NCI-H2081 treated with DMSO at 0.1 percent for 48 hours (cell line): ENCODE measurements around the gene WNT9A.
"Not testable (repeated sequence)": the region's sequence is repeated elsewhere in the genome, so short reads cannot be mapped to it uniquely, and the experiment has no call there.

ENCODE experiments used
- DNase-seq: peaks from one replicate; lab custom pipeline; 2025; lab: John Stamatoyannopoulos, UW

WNT9A gene

DNA sequence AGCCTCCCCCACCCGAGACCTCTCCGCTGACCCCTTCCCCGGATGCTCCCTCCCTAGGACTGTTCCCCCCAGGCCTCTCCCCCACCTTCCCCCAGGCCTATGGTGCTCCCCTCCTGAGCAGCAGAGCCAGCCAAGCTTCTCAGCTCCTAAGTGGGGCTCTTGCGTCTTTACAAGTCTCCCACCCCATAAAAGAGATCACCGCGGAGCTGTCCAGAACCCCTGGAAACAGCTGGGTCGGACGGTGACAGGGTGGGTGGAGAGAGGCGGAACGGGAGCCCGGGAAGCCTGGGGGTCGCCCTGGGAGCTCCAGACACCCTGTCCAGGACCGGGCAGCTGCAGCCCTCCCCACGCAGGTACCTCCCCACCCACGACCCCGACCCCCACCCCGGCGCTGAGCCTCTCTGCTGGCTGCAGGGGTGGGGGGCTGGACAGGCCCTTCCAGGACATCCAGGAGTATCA lies 61.2 kb downstream of the WNT9A start:
- no peak for DNase-seq

DNA sequence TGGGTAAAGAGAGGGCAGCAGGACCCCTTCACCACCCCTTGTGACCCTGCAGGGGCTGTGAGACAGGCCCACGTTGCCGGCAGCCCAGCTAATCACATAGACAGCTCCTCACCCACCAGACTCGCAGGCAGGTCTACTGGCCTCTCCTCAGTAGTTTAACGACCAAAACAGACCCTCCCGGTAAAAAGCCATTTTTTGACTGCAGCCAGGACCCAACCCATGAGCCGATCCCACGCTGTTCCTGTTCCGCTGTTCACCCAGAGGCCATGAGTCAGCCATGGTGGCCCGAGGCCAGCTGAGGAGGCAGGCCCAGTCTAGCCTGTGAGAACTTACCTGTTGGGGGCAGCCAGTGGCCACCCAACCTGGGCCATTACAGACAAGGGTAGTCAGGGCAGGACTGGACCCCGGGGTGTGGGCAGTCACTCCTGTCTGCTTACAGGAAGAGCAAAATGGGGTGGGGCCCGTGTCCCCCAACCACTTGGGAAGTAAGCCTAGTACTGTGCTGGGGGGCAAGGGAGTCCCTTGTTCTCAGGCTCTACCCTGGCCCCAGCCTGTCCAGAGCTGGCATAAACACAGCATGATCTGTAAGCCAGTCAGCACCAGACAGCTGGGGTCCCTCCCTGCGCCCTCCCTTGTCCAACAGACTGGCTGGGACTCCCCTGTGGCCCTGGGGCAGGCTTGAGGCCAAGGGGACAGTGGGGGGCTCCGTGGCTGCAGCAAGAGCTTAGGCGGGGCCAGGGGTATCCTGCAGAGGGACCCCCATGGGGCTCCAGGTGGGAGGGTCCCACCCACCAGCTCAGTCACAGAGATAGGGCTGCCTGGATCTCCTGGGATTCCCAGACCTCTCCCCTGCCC lies 61.9 kb downstream of the WNT9A start:
- no peak for DNase-seq

DNA sequence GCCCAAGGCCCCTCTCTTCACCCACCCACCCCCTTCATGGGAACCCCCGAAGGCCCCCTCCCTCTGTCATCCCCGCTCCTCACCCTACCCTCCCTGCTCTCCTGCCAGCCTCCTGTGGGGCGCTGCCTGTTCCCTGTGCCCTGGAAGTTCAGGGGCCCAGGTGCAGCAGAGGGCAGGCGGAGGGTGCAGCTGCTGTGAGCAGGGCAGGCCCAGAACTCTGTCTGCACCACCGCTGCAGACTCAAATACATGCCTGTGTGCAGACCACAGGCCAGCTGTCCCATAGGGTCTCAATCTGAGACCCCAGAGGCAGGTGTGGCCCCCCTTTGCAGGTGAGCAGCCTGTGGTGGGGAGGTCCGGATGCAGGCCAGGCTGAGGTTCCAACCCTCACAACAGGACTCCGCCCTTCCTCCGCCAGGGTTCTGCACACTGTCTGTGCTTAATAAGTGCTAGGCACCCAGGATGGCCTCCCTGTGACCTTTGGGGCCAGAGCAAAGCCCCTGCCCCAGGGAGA lies 62.5 kb downstream of the WNT9A start:
- DNase-seq, result no peak

DNA sequence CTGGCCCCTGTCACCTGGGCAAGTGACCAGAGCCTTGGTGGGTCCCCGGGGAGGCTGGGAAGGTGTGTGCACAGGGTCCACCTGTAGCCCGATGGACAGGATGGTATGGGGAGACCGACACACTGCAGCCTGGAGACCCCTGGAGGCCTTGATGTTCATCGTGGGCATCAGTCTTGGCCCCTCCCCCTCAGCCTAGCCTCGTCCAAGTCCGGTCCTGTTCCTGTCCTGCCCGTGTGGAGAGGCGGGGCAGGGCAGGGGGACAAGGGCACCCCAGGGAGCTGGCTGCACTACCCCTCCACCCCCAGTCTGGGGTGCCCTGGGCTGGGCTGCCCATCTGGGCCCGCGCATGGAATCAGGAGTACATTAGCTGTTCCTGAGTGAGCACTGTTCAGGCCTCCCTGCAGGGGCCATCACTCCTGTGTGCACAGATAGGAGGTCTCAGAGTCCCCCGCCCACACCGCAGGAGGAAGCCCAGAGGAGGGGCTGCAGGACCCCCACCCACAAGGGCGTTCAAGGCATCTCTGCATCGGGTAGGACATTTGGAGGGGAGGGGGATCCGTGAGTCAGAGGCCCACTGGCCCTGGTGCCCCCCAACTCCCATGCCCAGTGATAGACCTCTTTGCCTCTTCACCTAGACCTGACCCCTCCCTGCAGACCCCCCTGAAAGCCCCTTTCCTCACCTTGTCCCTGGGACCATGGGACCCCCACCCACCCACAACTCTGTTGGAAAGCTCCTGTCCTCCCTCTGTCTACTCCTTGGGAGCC lies 63.2 kb downstream of the WNT9A start:
- DNase-seq, result no peak

DNA sequence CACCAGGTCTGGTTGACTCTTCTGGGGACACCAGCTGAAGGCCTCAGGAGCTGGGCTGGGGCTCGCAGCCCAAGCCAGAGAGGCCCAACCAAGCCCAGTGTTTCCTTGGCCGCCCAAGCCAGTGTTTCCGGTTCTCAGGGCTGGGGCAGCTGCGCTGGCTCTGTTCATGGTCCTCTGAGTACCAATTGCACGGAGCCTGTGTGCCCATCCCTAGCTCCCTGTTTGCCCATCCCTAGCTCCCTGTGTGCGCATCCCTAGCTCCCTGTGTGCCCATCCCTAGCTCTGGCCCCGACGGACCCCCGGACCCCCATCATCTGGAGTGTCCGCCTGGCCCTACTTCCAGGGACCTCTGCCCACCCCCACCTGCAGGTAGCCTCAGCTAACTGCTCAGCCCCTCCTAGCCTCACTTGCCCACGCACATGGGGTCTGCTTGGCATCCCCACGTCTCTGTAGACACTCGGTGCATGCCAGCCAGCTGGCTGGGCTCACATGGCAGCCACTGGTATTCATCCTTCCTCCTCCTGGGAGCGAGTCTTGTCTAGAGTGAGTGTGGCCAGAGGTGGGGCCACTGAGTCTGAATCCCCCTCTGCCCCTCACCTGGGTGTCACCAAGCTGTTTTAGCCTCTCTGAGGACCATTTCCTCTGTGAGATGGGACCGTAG lies 64.0 kb downstream of the WNT9A start:
- no peak for DNase-seq

DNA sequence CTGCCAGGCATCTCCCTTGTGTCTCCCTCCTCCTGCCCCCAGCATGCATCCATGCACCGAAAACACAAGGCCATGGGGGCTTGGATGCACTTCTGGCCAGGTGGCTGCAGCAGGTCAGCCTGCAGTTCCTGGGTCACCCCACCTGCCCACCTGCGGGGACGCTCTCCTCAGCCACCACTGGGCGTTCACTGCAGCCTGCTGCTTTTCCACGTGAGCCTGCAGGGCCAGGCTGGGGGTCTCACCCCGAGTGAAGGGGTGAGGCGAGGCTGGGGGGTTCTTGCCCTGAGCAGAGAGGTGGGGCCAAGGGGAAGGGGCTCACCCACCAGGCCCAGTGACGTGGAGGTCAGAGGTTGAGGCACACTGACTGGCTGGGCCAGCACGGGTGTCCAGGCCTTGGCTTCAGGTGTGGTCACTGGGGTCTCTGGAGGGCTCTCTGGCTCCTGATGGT lies 64.6 kb downstream of the WNT9A start:
- no peak for DNase-seq

DNA sequence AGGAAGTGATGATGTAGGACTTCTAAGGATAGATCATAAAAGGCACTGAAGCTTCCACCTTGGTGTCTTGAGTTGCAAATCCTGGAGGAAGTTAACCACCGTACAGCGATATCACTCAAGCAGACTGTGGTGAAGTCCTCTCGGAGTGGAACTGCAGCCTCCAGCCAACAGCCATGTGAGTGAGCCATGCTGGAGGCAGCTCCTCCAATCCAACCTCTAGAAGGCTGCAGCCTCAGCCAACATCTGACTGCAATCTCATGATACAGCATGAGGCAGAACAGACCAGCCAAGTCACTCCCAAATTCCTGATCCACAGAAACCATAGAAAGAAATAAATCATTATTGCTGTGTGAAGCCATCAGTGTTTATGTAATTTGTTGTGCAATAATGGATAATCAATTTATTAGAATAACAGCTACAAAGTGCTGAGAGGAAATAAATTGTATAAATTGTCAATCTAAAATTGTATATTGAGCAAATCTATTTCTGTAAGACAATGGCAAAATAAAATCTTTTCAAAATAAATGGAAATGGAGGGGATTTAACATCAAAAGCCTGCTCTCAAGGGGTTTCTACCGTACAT lies 67.3 kb downstream of the WNT9A start:
- DNase-seq, result no peak

DNA sequence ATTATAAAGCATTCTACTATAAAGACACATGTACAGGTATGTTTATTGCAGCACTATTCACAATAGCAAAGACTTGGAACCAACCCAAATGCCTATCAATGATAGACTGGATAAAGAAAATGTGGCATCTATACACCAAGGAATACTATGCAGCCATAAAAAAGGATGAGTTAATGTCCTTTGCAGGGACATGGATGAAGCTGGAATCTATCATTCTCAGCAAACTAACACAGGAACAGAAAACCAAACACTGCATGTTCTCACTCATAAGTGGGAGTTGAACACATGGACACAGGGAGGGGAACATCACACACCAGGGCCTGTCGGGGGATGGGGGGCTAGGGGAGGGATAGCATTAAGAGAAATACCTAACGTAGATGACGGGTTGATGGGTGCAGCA lies 69.9 kb downstream of the WNT9A start:
- not testable (repeated sequence) for DNase-seq

DNA sequence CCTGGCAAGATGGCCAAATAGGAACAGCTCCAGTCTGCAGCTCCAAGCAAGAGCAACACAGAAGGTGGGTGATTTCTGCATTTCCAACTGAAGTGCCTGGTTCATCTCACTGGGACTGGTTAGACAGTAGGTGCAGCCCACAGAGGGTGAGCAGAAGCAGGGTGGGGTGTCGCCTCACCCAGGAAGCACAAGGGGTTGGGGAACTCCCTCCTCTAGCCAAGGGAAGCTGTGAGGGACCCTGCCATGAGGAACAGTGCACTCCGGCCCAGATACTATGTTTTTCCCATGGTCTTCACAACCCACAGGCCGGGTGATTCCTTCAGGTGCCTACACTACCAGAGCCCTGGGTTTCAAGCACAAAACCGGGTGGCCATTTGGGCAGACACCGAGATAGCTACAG lies 75.8 kb downstream of the WNT9A start:
- DNase-seq, result not testable (repeated sequence)

DNA sequence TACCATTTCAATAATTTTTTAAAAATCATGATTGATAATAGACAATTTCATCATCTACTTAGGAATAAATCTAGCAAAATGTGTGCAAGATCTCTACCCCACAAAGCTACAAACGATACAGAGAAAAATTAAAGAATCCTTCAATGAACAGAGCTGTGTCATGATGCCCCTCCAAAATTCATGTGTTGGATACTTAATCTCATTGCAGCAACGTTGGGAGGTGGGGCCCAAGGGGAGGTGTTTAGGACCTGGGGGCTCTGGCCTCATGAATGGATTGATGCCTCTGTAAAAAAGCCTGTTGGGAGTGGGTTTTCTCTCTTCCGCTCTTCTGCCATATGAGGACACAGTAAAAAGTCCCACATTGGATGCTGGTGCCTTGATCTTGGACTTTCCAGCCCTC lies 77.4 kb downstream of the WNT9A start:
- no peak for DNase-seq

DNA sequence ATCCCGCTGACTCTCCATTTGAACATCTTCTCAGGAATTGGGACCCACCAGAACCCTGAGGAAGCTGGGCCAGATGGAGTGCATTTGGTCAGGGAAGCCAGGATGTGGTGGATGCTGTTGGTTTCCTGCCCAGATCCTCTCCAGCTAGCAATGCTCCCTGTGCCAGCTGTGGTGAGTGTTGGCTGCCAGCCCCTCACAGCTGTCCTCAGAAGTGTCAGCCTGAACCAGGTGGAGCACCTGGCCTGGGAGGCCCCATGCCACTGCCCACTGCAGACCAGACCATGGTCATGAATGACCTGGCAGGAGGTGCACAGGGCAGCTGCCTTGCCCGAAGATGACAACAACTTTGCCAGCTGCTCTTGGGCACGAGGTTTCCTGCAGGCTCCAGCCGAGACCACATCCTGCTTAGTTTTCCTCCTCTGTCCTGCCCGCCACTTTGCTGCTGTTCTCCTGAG lies 77.9 kb downstream of the WNT9A start:
- DNase-seq, result no peak

DNA sequence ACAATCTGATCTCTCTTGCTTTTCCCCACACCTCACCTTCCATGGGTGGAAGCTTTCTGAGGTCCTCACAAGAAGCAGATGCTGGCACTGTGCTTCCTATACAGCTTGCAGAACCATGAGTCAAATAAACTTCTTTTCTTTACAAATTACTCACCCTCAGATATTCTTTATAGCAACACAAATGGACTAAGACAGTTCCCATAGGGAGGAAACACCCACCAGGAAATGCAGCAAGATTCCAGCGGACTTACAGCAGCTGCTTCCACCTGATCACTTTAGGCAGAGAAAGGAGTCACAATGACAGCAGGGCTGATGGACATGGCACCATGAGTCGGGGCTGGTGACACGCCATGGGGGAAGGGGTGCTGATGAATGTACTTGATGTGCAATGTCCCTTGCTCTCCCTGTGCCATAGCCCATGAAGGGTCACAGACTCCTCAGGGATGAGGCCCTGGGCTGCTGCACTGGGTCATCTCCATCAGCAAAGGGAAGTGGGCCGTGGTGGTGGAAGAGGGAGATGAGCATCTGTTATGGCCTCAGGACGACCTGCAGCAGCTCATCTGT lies 78.4 kb downstream of the WNT9A start:
- DNase-seq, result no peak
